HL-60 (cell line): ENCODE measurements around the gene CBLL1.
A peak's percentile ranks its signal among the peaks of the same experiment; 100 is the strongest.

ENCODE experiments used
- DNase-seq, 2 experiments: peaks; one replicate each; pipeline ENCODE4 v3.0.0-alpha.2; 2010 to 2020; ENCODE audit warnings: low read depth in 1 of 2, low spot score in 1 of 2
- H3K27ac ChIP-seq: fragments of 250-450 bp; sonication (Bioruptor Pico); replicated peaks from 2 replicates; pipeline ENCODE4 v1.5.1; 2020; ENCODE audit warnings: mild to moderate bottlenecking, moderate library complexity
- H3K27me3 ChIP-seq: fragments of 250-450 bp; sonication (Bioruptor Pico); 2 replicates; pipeline ENCODE4 v1.5.1; 2021; ENCODE audit warnings: mild to moderate bottlenecking, moderate library complexity; ENCODE audit not compliant: insufficient read depth, poor library complexity, severe bottlenecking
- H3K4me3 ChIP-seq: replicated peaks from 2 replicates; pipeline ENCODE4 v1.5.1; 2011; ENCODE audit warnings: mild to moderate bottlenecking, control low read depth, low read length; ENCODE audit not compliant: insufficient read depth
- CTCF ChIP-seq: IDR thresholded peaks from one replicate; pipeline ENCODE4 v1.5.1; 2011; ENCODE audit warnings: low read length, control low read depth, inconsistent platforms; ENCODE audit not compliant: insufficient read depth
- GABPA ChIP-seq: IDR thresholded peaks from 2 replicates; pipeline ENCODE4 v1.6.1; 2012; ENCODE audit warnings: low read depth
- POLR2AphosphoS5 ChIP-seq: IDR thresholded peaks from 2 replicates; pipeline ENCODE4 v1.6.1; 2012; ENCODE audit warnings: low read depth
- SPI1 ChIP-seq: IDR thresholded peaks from 2 replicates; pipeline ENCODE4 v1.6.1; 2012; ENCODE audit warnings: low read depth, mild to moderate bottlenecking, borderline replicate concordance
- TF ChIP-seq, protein P1 (sequence below): IDR thresholded peaks from 2 replicates; pipeline ENCODE4 v1.6.1; 2012; ENCODE audit warnings: low read depth; ENCODE audit not compliant: insufficient replicate concordance

The CBLL1 gene

GRCh38 chr7:107728276-107728675, 15.7 kb upstream of the CBLL1 start:
- DNase-seq, result no peak
- H3K27ac ChIP-seq, result no peak overlapping the region
- no peaks in the 10 kb centered on the region for H3K27me3 ChIP-seq
- H3K4me3 ChIP-seq, result no peak overlapping the region
- TF ChIP-seq, protein P1, sequence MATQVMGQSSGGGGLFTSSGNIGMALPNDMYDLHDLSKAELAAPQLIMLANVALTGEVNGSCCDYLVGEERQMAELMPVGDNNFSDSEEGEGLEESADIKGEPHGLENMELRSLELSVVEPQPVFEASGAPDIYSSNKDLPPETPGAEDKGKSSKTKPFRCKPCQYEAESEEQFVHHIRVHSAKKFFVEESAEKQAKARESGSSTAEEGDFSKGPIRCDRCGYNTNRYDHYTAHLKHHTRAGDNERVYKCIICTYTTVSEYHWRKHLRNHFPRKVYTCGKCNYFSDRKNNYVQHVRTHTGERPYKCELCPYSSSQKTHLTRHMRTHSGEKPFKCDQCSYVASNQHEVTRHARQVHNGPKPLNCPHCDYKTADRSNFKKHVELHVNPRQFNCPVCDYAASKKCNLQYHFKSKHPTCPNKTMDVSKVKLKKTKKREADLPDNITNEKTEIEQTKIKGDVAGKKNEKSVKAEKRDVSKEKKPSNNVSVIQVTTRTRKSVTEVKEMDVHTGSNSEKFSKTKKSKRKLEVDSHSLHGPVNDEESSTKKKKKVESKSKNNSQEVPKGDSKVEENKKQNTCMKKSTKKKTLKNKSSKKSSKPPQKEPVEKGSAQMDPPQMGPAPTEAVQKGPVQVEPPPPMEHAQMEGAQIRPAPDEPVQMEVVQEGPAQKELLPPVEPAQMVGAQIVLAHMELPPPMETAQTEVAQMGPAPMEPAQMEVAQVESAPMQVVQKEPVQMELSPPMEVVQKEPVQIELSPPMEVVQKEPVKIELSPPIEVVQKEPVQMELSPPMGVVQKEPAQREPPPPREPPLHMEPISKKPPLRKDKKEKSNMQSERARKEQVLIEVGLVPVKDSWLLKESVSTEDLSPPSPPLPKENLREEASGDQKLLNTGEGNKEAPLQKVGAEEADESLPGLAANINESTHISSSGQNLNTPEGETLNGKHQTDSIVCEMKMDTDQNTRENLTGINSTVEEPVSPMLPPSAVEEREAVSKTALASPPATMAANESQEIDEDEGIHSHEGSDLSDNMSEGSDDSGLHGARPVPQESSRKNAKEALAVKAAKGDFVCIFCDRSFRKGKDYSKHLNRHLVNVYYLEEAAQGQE, result no peak
- TF ChIP-seq SPI1 (no peak), POLR2AphosphoS5 (no peak), CTCF (no peak), GABPA (no peak)

DNA sequence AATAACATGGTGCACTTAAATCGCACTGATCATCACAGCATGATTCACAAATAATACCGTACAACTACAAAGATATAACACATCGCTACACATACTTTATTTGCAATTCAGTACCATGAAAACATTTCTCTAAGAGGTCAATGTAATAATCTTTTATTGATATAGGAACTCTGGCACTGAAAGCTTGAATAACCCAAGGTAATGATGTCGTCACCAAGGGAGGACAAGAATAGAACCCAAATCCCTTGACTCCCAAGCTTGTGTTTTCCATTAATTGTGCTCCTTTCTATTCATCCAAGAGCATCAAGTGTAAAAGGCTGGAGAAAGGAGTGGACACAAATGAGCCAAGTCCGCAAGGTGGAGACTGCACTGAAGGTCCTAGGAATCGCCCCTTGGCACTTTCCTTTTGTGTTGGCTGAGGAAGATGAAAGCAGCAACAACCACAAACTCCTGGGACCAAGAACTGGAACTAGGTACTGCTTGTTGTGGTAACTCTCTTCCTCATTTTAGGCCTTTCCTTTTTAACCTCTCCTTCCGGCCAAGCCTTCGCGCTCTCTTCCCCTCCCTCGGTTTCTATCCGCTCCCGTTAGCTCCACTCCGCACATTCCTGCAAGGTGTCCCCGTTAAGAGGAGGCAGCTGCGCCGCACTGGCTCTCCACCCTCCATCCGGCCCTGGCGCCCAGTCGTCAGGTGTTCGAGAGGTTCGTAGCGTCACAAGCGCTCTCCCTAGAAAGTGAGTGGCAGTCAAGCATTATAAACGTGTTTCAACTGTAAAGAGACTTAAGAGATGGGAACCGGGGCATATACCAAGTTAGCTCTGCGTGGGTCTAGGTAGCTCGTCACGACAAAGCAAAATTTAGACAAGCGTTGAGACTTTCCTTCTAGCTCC, 1.0 kb upstream of the CBLL1 start:
- DNase-seq, result peak; percentile 55 to 83
- peak overlapping the region; percentile 97 for H3K27ac ChIP-seq
- TF ChIP-seq GABPA (no peak), POLR2AphosphoS5 (peak; percentile 65; the same call in 1 of the 2 replicates), CTCF (no peak), SPI1 (peak; percentile 96)
- TF ChIP-seq, protein P1, result peak; percentile 67
- no peaks in the 10 kb centered on the region for H3K27me3 ChIP-seq
- H3K4me3 ChIP-seq, result peak overlapping the region; percentile 93

GRCh38 chr7:107744345-107744750, 406 bp downstream of the CBLL1 start:
- TF ChIP-seq, protein P1, result no peak
- no peak for TF ChIP-seq SPI1
- no peak for TF ChIP-seq CTCF
- TF ChIP-seq GABPA, result no peak
- no peak for TF ChIP-seq POLR2AphosphoS5
- Histone ChIP-seq H3K27me3 (no peaks in the 10 kb centered on the region), H3K27ac (peak overlapping the region; percentile 97), H3K4me3 (peak overlapping the region; percentile 93)
- no peak for DNase-seq
